Activated naive CD4-positive, alpha-beta T cell treated with anti-CD3 and anti-CD28 coated beads, Interleukin-2, amount 50 U/mL, for 16 hours (primary cell): ENCODE data around the gene CNTLN.
"Not testable (repeated sequence)": the region's sequence is repeated elsewhere in the genome, so short reads cannot be mapped to it uniquely, and the experiment has no call there.

ENCODE experiments used
- DNase-seq: peaks from one replicate; pipeline ENCODE4 v3.0.0-alpha.2; 2020

Gene CNTLN

GRCh38 chr9:17204611-17205152 lies 69.8 kb downstream of the CNTLN start:
- no peak for DNase-seq

GRCh38 chr9:17216011-17216410 lies 81.2 kb downstream of the CNTLN start:
- DNase-seq, result no peak

GRCh38 chr9:17216646-17217045 lies 81.8 kb downstream of the CNTLN start:
- no peak for DNase-seq

- DNase-seq, result no peak
These were observed 82.4 kb downstream of the CNTLN start for GRCh38 chr9:17217272-17217671.

- DNase-seq, result no peak
These were observed 84.4 kb downstream of the CNTLN start for GRCh38 chr9:17219261-17219660.

- no peak for DNase-seq
These were observed 88.1 kb downstream of the CNTLN start for GRCh38 chr9:17222932-17223331.

- no peak for DNase-seq
These were observed 90.6 kb downstream of the CNTLN start for GRCh38 chr9:17225407-17225806.

- no peak for DNase-seq
These were observed 95.2 kb downstream of the CNTLN start for GRCh38 chr9:17229945-17230560.

- DNase-seq, result no peak
These were observed 95.8 kb downstream of the CNTLN start for GRCh38 chr9:17230646-17231045.

- DNase-seq, result no peak
These were observed 101.3 kb downstream of the CNTLN start for GRCh38 chr9:17236147-17236546.

- no peak for DNase-seq
These were observed 111.9 kb downstream of the CNTLN start for GRCh38 chr9:17246770-17247169.

GRCh38 chr9:17251100-17251499 lies 116.3 kb downstream of the CNTLN start:
- no peak for DNase-seq

- DNase-seq, result not testable (repeated sequence)
These were observed 133.8 kb downstream of the CNTLN start for GRCh38 chr9:17268531-17269188.

GRCh38 chr9:17269799-17270198 lies 135.0 kb downstream of the CNTLN start:
- no peak for DNase-seq

- DNase-seq, result no peak
These were observed 137.7 kb downstream of the CNTLN start for GRCh38 chr9:17272536-17272935.

GRCh38 chr9:17280350-17281012 lies 145.6 kb downstream of the CNTLN start:
- no peak for DNase-seq

GRCh38 chr9:17290673-17291072 lies 155.8 kb downstream of the CNTLN start:
- not testable (repeated sequence) for DNase-seq

GRCh38 chr9:17291766-17292165 lies 156.9 kb downstream of the CNTLN start:
- no peak for DNase-seq

- no peak for DNase-seq
These were observed 158.8 kb downstream of the CNTLN start for GRCh38 chr9:17293685-17294084.

GRCh38 chr9:17294822-17295624 lies 160.2 kb downstream of the CNTLN start:
- no peak for DNase-seq

- no peak for DNase-seq
These were observed 180.5 kb downstream of the CNTLN start for GRCh38 chr9:17315341-17315740.

- no peak for DNase-seq
These were observed 184.0 kb downstream of the CNTLN start for GRCh38 chr9:17318821-17319320.

- DNase-seq, result no peak
These were observed 185.0 kb downstream of the CNTLN start for GRCh38 chr9:17319864-17320263.
